K562 (cell line): ENCODE results near the gene POP5. TPM values are rescaled to one million over a fixed set of nuclear protein-coding genes. Genes with fewer than 3 reads are reported as not detected.

Source experiments
- C11orf30 ChIP-seq: fragments of 450-650 bp; IDR thresholded peaks from 2 replicates; pipeline ENCODE4 v1.6.1; 2016; ENCODE audit warnings: low read depth, mild to moderate bottlenecking
- CAMTA2 ChIP-seq: fragments of 250-450 bp; sonication (Bioruptor Pico); conservative IDR thresholded peaks from 2 replicates; pipeline ENCODE4 v1.5.1; 2022
- FOXP1 ChIP-seq: sonication (generic); formaldehyde crosslinking; IDR thresholded peaks from 2 replicates; pipeline ENCODE4 v1.8.0; 2022; ENCODE audit warnings: mild to moderate bottlenecking, missing genetic modification reagents
- KAT2B ChIP-seq: IDR thresholded peaks from one replicate; pipeline ENCODE4 v1.6.1; 2012; ENCODE audit warnings: low read depth, mild to moderate bottlenecking, control low read depth, inconsistent platforms, low read length, moderate library complexity
- KDM5B ChIP-seq: fragments of 200-600 bp; sonication (generic); IDR thresholded peaks from 2 replicates; pipeline ENCODE4 v1.6.1; 2012; ENCODE audit warnings: low read depth, mild to moderate bottlenecking, moderate library complexity, low read length, control low read depth, inconsistent platforms; ENCODE audit not compliant: insufficient replicate concordance
- TOE1 ChIP-seq, 2 experiments: fragments of 450-650 bp in 1 of 2; sonication (generic) in 1 of 2; formaldehyde crosslinking in 1 of 2; IDR thresholded peaks; 2 replicates each; pipeline versions ENCODE4 v1.7.1 to v1.8.0; 2016 to 2022; ENCODE audit warnings: borderline replicate concordance in 2 of 2, mild to moderate bottlenecking in 2 of 2, antibody characterized with exemption in 1 of 2, inconsistent platforms in 1 of 2, low read depth in 1 of 2, missing genetic modification reagents in 1 of 2, moderate library complexity in 1 of 2
- polyA plus RNA-seq, 8 experiments: library from polyadenylated mRNA; depleted of rRNA in 4 of 8; stranded (reverse) in 5 of 8; unstranded in 3 of 8; fragments of >200 nt; fragmentation: Nextera tagmentation in 2 of 8; fragmentation: Illumina TruSeq in 1 of 8; extraction: Ambion mirVana in 2 of 8; extraction: Trizol in 1 of 8; gene quantifications; 2 replicates each; pipeline versions ENCODE4 v1.2.1 to v1.2.3, GENCODE V29; 2011 to 2014; ENCODE audit warnings: inconsistent platforms in 1 of 8, missing spikeins in 1 of 8
- total RNA-seq, 7 experiments: library from RNA; depleted of rRNA in 6 of 7; stranded (reverse); fragments of >200 nt in 6 of 7; fragmentation: Illumina TruSeq in 2 of 7; extraction: Trizol in 2 of 7; gene quantifications; 2 replicates each; pipeline versions ENCODE4 v1.2.1 to v1.2.3, GENCODE V29; 2011 to 2021; ENCODE audit warnings: low replicate concordance in 1 of 7
- TF ChIP-seq, protein P1 (sequence below): sonication (generic); formaldehyde crosslinking; IDR thresholded peaks from 2 replicates; pipeline ENCODE4 v1.8.1; 2023; ENCODE audit warnings: missing genetic modification reagents, mild to moderate bottlenecking, borderline replicate concordance
- TF ChIP-seq, protein P2 (sequence below), 2 experiments: fragments of 450-650 bp in 1 of 2; sonication (generic) in 1 of 2; formaldehyde crosslinking in 1 of 2; IDR thresholded peaks; 2 replicates each; pipeline versions ENCODE4 v1.7.1 to v1.9.0; 2016 to 2022; ENCODE audit warnings: inconsistent platforms in 1 of 2, mild to moderate bottlenecking in 1 of 2, missing genetic modification reagents in 1 of 2
- TF ChIP-seq, protein P3 (sequence below): IDR thresholded peaks from 2 replicates; pipeline ENCODE4 v1.6.1; 2011; ENCODE audit not compliant: insufficient read length; ENCODE audit errors: extremely low read depth

POP5 gene
- total and polyA plus RNA-seq, 9 of the 15 experiments (the other 6 are each of a cell fraction or from before 2014, with no cell fraction given): 57.5 to 253 (median 73.8) TPM

DNA sequence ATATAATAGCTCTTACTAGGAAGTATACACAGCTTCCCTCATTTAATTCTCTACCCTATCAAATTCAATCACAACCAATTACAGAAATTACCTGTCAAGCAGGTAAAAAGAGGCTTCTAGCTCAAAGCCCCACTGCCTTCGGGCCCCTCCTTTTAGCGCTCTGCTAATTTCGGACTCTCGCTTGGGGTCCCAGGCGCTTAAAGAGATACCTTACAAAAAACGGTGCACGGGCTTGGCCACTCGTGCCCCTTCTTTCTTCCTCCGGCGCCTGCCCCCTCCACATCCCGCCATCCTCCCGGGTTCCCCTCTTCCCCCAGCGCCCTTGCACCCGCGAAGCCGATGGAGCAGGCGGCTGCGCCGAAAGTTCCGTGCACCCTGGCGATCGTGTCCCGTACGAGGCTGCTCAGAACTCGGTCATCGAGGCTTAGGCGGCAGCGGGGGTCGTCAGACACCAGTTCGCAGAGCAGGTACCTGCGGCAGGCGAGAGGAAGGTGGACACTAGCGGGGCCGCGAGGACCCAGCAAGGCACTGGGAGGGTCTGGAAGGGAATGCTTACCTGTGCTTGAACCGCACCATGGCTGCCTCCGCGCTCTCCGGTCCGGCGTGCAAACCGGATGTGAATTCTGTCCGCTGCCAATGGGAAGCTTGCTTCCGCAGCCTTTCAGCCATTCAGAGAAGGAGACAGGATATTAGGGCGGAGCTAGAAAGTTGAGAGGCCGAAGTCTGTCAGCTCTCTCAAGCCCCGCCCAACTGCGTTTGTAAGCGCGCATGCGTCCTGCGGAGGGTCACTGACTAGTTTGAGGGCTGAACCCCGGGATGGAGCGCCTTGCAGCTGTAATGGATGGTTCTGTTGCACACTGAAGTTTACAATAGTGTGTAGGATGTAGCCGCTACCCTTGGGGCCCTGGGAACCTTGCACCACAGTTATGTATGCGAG lies at the start of gene POP5 (continued):
- 0 out of 2 replicates have a peak, but pooled peaks have one; percentile 50 for TF ChIP-seq TOE1 (IDR thresholded peaks at IDR 0.05; ENCODE audit: borderline replicate concordance)
- no peak for TF ChIP-seq TOE1 (CRISPR knock-in tag; IDR thresholded peaks at IDR 0.05; ENCODE audit: borderline replicate concordance, low read depth)
- TF ChIP-seq CAMTA2 (CRISPR knock-in tag): no peak
- TF ChIP-seq, protein P1, sequence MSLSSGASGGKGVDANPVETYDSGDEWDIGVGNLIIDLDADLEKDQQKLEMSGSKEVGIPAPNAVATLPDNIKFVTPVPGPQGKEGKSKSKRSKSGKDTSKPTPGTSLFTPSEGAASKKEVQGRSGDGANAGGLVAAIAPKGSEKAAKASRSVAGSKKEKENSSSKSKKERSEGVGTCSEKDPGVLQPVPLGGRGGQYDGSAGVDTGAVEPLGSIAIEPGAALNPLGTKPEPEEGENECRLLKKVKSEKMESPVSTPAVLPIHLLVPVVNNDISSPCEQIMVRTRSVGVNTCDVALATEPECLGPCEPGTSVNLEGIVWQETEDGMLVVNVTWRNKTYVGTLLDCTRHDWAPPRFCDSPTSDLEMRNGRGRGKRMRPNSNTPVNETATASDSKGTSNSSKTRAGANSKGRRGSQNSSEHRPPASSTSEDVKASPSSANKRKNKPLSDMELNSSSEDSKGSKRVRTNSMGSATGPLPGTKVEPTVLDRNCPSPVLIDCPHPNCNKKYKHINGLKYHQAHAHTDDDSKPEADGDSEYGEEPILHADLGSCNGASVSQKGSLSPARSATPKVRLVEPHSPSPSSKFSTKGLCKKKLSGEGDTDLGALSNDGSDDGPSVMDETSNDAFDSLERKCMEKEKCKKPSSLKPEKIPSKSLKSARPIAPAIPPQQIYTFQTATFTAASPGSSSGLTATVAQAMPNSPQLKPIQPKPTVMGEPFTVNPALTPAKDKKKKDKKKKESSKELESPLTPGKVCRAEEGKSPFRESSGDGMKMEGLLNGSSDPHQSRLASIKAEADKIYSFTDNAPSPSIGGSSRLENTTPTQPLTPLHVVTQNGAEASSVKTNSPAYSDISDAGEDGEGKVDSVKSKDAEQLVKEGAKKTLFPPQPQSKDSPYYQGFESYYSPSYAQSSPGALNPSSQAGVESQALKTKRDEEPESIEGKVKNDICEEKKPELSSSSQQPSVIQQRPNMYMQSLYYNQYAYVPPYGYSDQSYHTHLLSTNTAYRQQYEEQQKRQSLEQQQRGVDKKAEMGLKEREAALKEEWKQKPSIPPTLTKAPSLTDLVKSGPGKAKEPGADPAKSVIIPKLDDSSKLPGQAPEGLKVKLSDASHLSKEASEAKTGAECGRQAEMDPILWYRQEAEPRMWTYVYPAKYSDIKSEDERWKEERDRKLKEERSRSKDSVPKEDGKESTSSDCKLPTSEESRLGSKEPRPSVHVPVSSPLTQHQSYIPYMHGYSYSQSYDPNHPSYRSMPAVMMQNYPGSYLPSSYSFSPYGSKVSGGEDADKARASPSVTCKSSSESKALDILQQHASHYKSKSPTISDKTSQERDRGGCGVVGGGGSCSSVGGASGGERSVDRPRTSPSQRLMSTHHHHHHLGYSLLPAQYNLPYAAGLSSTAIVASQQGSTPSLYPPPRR (CRISPR knock-in tag): no peak
- TF ChIP-seq KDM5B: peak; percentile 89
- no peak for TF ChIP-seq KAT2B
- peak; percentile 72; the same call in 1 of the 2 replicates for TF ChIP-seq C11orf30
- 0 out of 2 replicates have a peak, but pooled peaks have one; percentile 60 for TF ChIP-seq FOXP1
- TF ChIP-seq, protein P2, sequence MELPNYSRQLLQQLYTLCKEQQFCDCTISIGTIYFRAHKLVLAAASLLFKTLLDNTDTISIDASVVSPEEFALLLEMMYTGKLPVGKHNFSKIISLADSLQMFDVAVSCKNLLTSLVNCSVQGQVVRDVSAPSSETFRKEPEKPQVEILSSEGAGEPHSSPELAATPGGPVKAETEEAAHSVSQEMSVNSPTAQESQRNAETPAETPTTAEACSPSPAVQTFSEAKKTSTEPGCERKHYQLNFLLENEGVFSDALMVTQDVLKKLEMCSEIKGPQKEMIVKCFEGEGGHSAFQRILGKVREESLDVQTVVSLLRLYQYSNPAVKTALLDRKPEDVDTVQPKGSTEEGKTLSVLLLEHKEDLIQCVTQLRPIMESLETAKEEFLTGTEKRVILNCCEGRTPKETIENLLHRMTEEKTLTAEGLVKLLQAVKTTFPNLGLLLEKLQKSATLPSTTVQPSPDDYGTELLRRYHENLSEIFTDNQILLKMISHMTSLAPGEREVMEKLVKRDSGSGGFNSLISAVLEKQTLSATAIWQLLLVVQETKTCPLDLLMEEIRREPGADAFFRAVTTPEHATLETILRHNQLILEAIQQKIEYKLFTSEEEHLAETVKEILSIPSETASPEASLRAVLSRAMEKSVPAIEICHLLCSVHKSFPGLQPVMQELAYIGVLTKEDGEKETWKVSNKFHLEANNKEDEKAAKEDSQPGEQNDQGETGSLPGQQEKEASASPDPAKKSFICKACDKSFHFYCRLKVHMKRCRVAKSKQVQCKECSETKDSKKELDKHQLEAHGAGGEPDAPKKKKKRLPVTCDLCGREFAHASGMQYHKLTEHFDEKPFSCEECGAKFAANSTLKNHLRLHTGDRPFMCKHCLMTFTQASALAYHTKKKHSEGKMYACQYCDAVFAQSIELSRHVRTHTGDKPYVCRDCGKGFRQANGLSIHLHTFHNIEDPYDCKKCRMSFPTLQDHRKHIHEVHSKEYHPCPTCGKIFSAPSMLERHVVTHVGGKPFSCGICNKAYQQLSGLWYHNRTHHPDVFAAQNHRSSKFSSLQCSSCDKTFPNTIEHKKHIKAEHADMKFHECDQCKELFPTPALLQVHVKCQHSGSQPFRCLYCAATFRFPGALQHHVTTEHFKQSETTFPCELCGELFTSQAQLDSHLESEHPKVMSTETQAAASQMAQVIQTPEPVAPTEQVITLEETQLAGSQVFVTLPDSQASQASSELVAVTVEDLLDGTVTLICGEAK (IDR thresholded peaks at IDR 0.05): peak; percentile 90
- TF ChIP-seq, protein P2 (CRISPR knock-in tag; IDR thresholded peaks at IDR 0.05): no peak
- TF ChIP-seq, protein P3, sequence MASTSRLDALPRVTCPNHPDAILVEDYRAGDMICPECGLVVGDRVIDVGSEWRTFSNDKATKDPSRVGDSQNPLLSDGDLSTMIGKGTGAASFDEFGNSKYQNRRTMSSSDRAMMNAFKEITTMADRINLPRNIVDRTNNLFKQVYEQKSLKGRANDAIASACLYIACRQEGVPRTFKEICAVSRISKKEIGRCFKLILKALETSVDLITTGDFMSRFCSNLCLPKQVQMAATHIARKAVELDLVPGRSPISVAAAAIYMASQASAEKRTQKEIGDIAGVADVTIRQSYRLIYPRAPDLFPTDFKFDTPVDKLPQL: no peak
